GM12878 (cell line): ENCODE data around the gene GJC1. TPM values are rescaled to one million over a fixed set of nuclear protein-coding genes. Genes with fewer than 3 reads are reported as not detected.

Source experiments
- ATAC-seq: fragments of 200-7000 bp; cut with Tn5 transposase; 3 replicates; pipeline ENCODE4 v1.9.1; 2020; ENCODE audit warnings: mild to moderate bottlenecking, moderate library complexity
- BruUV-seq: library from RNA; stranded (reverse); fragments of 400-500 nt; replicated peaks from 2 replicates; lab custom pipeline; 2021; lab: Mats Ljungman, UMichigan
- CTCF ChIA-PET: fragments of 300-600 bp; sonication (Branson Sonifier 250); formaldehyde crosslinking; extraction: SDS; loops from one replicate; lab custom pipeline; 2021; ENCODE audit warnings: inconsistent platforms; lab: Yijun Ruan, JAX
- POLR2A ChIA-PET: fragments of 350-600 bp; formaldehyde crosslinking; extraction: SDS; loops from one replicate; lab custom pipeline; 2021; ENCODE audit warnings: inconsistent platforms; lab: Charles Lee
- RAD21 ChIA-PET: fragments of 300-600 bp; sonication (Branson Sonifier 250); formaldehyde crosslinking; loops from one replicate; lab custom pipeline; 2023; ENCODE audit warnings: antibody characterized with exemption; ENCODE audit not compliant: unreplicated experiment; lab: Charles Lee
- SMC1A ChIA-PET: fragments of 300-600 bp; sonication (Branson Sonifier 250); formaldehyde crosslinking; loops from one replicate; lab custom pipeline; 2023; ENCODE audit not compliant: unreplicated experiment, uncharacterized antibody; lab: Charles Lee
- DNase-seq: peaks from one replicate; pipeline ENCODE4 v3.0.0-alpha.2; 2011; ENCODE audit warnings: low read depth, low spot score
- FAIRE-seq: peaks from 3 replicates; lab custom pipeline; 2011; peaks lifted over from hg19 to GRCh38; lab: Jason Lieb, UNC
- H2AFZ ChIP-seq: 2 replicates; pipeline ENCODE4 v1.6.0; 2011; ENCODE audit warnings: low read depth, low read length, control low read depth; ENCODE audit not compliant: control insufficient read depth
- H3K27ac ChIP-seq: 2 replicates; pipeline ENCODE4 v1.5.1; 2011; ENCODE audit warnings: control low read depth; ENCODE audit not compliant: control insufficient read depth, insufficient read depth
- H3K27me3 ChIP-seq, 2 experiments: replicated peaks in 1 of 2; 2 replicates each; pipeline versions ENCODE4 v1.6.0 to v1.6.1; 2011; ENCODE audit warnings: low read length in 1 of 2; ENCODE audit not compliant: control insufficient read depth in 2 of 2, insufficient read depth in 2 of 2
- H3K36me3 ChIP-seq, 2 experiments: 2 replicates each; pipeline ENCODE4 v1.5.1; 2011; ENCODE audit warnings: low read length in 1 of 2; ENCODE audit not compliant: control insufficient read depth in 2 of 2, insufficient read depth in 2 of 2
- H3K4me1 ChIP-seq: 2 replicates; pipeline ENCODE4 v1.6.1; 2011; ENCODE audit warnings: mild to moderate bottlenecking, low read length, moderate library complexity, mixed read lengths; ENCODE audit not compliant: control insufficient read depth, insufficient read depth
- H3K4me2 ChIP-seq: 2 replicates; pipeline ENCODE4 v1.6.0; 2011; ENCODE audit warnings: control low read depth; ENCODE audit not compliant: control insufficient read depth, insufficient read depth
- H3K4me3 ChIP-seq: fragments of 200-600 bp; sonication (generic); 2 replicates; pipeline ENCODE4 v1.5.1; 2016
- H3K79me2 ChIP-seq: 2 replicates; pipeline ENCODE4 v1.6.0; 2011; ENCODE audit warnings: low read length; ENCODE audit not compliant: control insufficient read depth, insufficient read depth
- H3K9ac ChIP-seq: 2 replicates; pipeline ENCODE4 v1.8.0; 2011; ENCODE audit warnings: low read length, control low read depth, mixed read lengths; ENCODE audit not compliant: control insufficient read depth, insufficient read depth
- H3K9me3 ChIP-seq: replicated peaks from 3 replicates; pipeline ENCODE4 v1.5.1; 2011; ENCODE audit warnings: mild to moderate bottlenecking, low read length; ENCODE audit not compliant: control insufficient read depth, insufficient read depth
- H4K20me1 ChIP-seq: 2 replicates; pipeline ENCODE4 v1.6.0; 2011; ENCODE audit not compliant: control insufficient read depth, insufficient read depth
- BMI1 ChIP-seq: fragments of 450-650 bp; IDR thresholded peaks from 2 replicates; pipeline ENCODE4 v1.6.1; 2016; ENCODE audit warnings: mild to moderate bottlenecking, moderate library complexity, borderline replicate concordance
- BRCA1 ChIP-seq: IDR thresholded peaks from 2 replicates; pipeline ENCODE4 v1.6.1; 2011; ENCODE audit warnings: low read depth, low read length, improper control_type of control experiment
- EZH2 ChIP-seq: IDR thresholded peaks from 2 replicates; pipeline ENCODE4 v1.6.1; 2012; ENCODE audit warnings: low read depth, mild to moderate bottlenecking, control low read depth, inconsistent platforms, low read length, borderline replicate concordance; ENCODE audit not compliant: control insufficient read depth
- RUNX3 ChIP-seq: IDR thresholded peaks from 2 replicates; pipeline ENCODE4 v1.6.1; 2012; ENCODE audit warnings: low read length, inconsistent platforms
- TARDBP ChIP-seq: IDR thresholded peaks from 2 replicates; pipeline ENCODE4 v1.6.1; 2016; ENCODE audit warnings: borderline replicate concordance
- WGBS: methylation state at CpG from one replicate; pipeline ENCODE4 v1.1.6; 2016; ENCODE audit warnings: low lambda C conversion rate; ENCODE audit not compliant: insufficient replicate concordance, insufficient coverage; ENCODE audit errors: missing lambda C conversion rate; 5-methylcytosine and 5-hydroxymethylcytosine counted together
- in situ Hi-C: fragments of 300-500 bp; cut with MboI; formaldehyde crosslinking; loops from 9 replicates; pipeline ENCODE4 v1.14.3; 2018; ENCODE audit warnings: mixed read lengths
- intact Hi-C: fragments of 100-400 bp; cut with micrococcal nuclease; formaldehyde crosslinking; loops from one replicate; pipeline ENCODE4 v1.14.2; 2022; ENCODE audit not compliant: unreplicated experiment
- polyA plus RNA-seq, 11 experiments: library from polyadenylated mRNA; depleted of rRNA in 4 of 11; unstranded in 6 of 11; stranded (reverse) in 5 of 11; fragments of >200 nt; fragmentation: Nextera tagmentation in 4 of 11; fragmentation: Illumina TruSeq in 1 of 11; extraction: Ambion mirVana in 4 of 11; extraction: Trizol in 1 of 11; gene quantifications; 1 replicate in 1 of 11; 2 replicates in 10 of 11; pipeline versions ENCODE4 v1.2.1 to v1.2.3, GENCODE V29; 2011 to 2016; ENCODE audit warnings: inconsistent platforms in 2 of 11, missing spikeins in 2 of 11, low read depth in 1 of 11
- total RNA-seq, 4 experiments: library from RNA; depleted of rRNA in 3 of 4; stranded (reverse); fragments of >200 nt in 3 of 4; fragmentation: Illumina TruSeq in 1 of 4; extraction: Trizol in 1 of 4; gene quantifications; 2 replicates each; pipeline versions ENCODE4 v1.2.1 to v1.2.3, GENCODE V29; 2013 to 2021
- TF ChIP-seq, protein P1 (sequence below): IDR thresholded peaks from 2 replicates; pipeline ENCODE4 v1.6.1; 2012; ENCODE audit warnings: improper control_type of control experiment, low read depth, low read length; ENCODE audit not compliant: insufficient replicate concordance
- TF ChIP-seq, protein P2 (sequence below): fragments of 450-650 bp; IDR thresholded peaks from 2 replicates; pipeline ENCODE4 v1.6.1; 2016; ENCODE audit warnings: mild to moderate bottlenecking

GJC1 gene
- total and polyA plus RNA-seq, 10 of the 15 experiments (the other 5 are each of a cell fraction or from before 2014, with no cell fraction given), result 0.37 to 3.4 (median 0.90) TPM

DNA sequence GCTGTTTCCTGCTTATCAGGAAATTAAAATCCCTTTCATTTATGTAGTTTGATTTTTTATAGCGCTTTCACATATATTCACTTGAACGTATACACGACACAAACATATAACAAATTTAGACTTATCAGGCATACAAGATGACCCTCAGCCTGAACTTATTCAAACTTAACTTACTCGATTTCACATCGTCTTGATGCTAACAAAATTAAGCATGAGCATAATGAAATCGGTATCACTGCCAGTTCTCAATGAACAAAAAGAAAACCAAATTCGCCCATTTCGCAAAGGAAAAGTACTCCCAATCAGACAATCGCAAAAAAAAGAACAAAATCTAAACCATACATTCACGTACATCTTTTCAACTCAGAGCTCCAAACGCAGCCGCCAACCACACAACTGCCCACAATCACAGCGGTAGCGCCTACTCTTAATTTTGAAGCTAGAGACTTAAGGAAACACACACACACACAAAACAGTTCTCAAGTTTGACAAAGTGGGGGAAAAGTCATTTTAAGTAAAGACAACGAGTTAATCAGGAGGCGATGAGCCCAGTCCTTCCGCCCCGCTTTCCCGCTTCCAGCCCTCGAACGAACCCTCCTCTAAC, 1.1 kb downstream of the GJC1 start:
- no peaks in the 10 kb centered on the region for H3K36me3 ChIP-seq
- ATAC-seq, result no peak

DNA sequence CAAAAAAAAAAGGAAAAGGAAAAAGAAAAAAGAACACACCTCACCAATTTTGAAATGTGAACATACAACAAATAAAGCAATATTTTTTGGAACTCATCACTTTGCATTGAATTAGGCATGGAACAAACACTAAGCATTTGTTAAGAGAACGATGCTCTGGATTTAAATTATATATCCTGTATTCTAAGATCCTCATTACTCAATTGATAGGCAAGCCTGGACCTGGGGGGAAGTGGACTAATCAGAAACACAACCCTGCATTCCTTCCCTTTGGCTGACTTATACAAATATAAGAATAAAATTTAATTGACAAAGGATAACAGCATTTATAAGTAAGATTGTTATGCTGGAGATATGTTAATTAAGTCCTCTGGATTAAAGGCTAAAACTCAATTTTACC, 2.2 kb downstream of the GJC1 start:
- POLR2A ChIA-PET, result no interaction called here
- Histone ChIP-seq H3K27ac (no peak overlapping the region), H2AFZ (no peak overlapping the region), H3K4me3 (no peak overlapping the region), H3K4me1 (no peaks in the 10 kb centered on the region), H3K9me3 (no peaks in the 10 kb centered on the region), H3K9ac (no peak overlapping the region), H3K36me3 (no peaks in the 10 kb centered on the region), H4K20me1 (no peaks in the 10 kb centered on the region), H3K27me3 (peaks cover 0 to 7% of the 10 kb centered on the region in 2 experiments; a peak in 3 of 4 replicates), H3K79me2 (no peaks in the 10 kb centered on the region), H3K4me2 (no peak overlapping the region)
- DNase-seq (no peak), ATAC-seq (no peak), FAIRE-seq (no peak)
- SMC1A ChIA-PET, result interaction anchor here (1.5 kb wide), 1 partner anchor 48 kb away, joined by 3 read pairs; no protein-coding TSS in a partner anchor
- RAD21 ChIA-PET, result interaction anchor here (1.0 kb wide), 1 partner anchor 48 kb away, joined by 5 read pairs; no protein-coding TSS in a partner anchor
- BruUV-seq, result no TSS peak
- CTCF ChIA-PET, result no interaction called here
- intact Hi-C loops (no loop called here), in situ Hi-C loops (no loop called here)
- 100% methylated on average over 1 of the region's 1 CpG for WGBS
- TF ChIP-seq, protein P1, sequence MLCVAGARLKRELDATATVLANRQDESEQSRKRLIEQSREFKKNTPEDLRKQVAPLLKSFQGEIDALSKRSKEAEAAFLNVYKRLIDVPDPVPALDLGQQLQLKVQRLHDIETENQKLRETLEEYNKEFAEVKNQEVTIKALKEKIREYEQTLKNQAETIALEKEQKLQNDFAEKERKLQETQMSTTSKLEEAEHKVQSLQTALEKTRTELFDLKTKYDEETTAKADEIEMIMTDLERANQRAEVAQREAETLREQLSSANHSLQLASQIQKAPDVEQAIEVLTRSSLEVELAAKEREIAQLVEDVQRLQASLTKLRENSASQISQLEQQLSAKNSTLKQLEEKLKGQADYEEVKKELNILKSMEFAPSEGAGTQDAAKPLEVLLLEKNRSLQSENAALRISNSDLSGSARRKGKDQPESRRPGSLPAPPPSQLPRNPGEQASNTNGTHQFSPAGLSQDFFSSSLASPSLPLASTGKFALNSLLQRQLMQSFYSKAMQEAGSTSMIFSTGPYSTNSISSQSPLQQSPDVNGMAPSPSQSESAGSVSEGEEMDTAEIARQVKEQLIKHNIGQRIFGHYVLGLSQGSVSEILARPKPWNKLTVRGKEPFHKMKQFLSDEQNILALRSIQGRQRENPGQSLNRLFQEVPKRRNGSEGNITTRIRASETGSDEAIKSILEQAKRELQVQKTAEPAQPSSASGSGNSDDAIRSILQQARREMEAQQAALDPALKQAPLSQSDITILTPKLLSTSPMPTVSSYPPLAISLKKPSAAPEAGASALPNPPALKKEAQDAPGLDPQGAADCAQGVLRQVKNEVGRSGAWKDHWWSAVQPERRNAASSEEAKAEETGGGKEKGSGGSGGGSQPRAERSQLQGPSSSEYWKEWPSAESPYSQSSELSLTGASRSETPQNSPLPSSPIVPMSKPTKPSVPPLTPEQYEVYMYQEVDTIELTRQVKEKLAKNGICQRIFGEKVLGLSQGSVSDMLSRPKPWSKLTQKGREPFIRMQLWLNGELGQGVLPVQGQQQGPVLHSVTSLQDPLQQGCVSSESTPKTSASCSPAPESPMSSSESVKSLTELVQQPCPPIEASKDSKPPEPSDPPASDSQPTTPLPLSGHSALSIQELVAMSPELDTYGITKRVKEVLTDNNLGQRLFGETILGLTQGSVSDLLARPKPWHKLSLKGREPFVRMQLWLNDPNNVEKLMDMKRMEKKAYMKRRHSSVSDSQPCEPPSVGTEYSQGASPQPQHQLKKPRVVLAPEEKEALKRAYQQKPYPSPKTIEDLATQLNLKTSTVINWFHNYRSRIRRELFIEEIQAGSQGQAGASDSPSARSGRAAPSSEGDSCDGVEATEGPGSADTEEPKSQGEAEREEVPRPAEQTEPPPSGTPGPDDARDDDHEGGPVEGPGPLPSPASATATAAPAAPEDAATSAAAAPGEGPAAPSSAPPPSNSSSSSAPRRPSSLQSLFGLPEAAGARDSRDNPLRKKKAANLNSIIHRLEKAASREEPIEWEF, result no peak
- TF ChIP-seq EZH2 (no peak), BRCA1 (no peak)

More for the DNA sequence above, 1.1 kb downstream of the GJC1 start:
- intact Hi-C loops, result no loop called here
- no peaks in the 10 kb centered on the region for H3K9me3 ChIP-seq
- 5% methylated on average over 21 of the region's 21 CpGs for WGBS
- BruUV-seq, result no TSS peak
- no peaks in the 10 kb centered on the region for H3K79me2 ChIP-seq
- ChIA-PET SMC1A (no interaction called here), POLR2A (no interaction called here), CTCF (no interaction called here), RAD21 (interaction anchor here (1.0 kb wide), 1 partner anchor 50 kb away, joined by 5 read pairs; no protein-coding TSS in a partner anchor)
- H3K4me3 ChIP-seq, result peak overlapping the region; percentile 44; the same call in 1 of the 2 replicates
- no peak overlapping the region; the same call in 1 of the 2 replicates for H3K9ac ChIP-seq
- no peaks in the 10 kb centered on the region for H3K4me1 ChIP-seq
- peaks cover 0 to 7% of the 10 kb centered on the region in 2 experiments; a peak in 3 of 4 replicates for H3K27me3 ChIP-seq
- DNase-seq (no peak), FAIRE-seq (peak; percentile 64)
- TF ChIP-seq RUNX3 (peak; percentile 41), TARDBP (no peak), BMI1 (peak; percentile 86), EZH2 (peak; percentile 93; the same call in 1 of the 2 replicates)
- TF ChIP-seq, protein P2, sequence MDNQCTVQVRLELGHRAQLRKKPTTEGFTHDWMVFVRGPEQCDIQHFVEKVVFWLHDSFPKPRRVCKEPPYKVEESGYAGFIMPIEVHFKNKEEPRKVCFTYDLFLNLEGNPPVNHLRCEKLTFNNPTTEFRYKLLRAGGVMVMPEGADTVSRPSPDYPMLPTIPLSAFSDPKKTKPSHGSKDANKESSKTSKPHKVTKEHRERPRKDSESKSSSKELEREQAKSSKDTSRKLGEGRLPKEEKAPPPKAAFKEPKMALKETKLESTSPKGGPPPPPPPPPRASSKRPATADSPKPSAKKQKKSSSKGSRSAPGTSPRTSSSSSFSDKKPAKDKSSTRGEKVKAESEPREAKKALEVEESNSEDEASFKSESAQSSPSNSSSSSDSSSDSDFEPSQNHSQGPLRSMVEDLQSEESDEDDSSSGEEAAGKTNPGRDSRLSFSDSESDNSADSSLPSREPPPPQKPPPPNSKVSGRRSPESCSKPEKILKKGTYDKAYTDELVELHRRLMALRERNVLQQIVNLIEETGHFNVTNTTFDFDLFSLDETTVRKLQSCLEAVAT, result 0 out of 2 replicates have a peak, but pooled peaks have one; percentile 50
- in situ Hi-C loops, result no loop called here
- no peak overlapping the region for H2AFZ ChIP-seq
- H3K4me2 ChIP-seq, result peak overlapping the region; percentile 45
- H3K27ac ChIP-seq, result no peak overlapping the region
- H4K20me1 ChIP-seq, result no peaks in the 10 kb centered on the region
